ENCODE measurements around the gene SPNS2. TPM values are rescaled to one million over a fixed set of nuclear protein-coding genes. Genes with fewer than 3 reads are reported as not detected.

SPNS2 gene
- total RNA-seq, 1 donor from 2014 or later, result 79.3 TPM

DNA sequence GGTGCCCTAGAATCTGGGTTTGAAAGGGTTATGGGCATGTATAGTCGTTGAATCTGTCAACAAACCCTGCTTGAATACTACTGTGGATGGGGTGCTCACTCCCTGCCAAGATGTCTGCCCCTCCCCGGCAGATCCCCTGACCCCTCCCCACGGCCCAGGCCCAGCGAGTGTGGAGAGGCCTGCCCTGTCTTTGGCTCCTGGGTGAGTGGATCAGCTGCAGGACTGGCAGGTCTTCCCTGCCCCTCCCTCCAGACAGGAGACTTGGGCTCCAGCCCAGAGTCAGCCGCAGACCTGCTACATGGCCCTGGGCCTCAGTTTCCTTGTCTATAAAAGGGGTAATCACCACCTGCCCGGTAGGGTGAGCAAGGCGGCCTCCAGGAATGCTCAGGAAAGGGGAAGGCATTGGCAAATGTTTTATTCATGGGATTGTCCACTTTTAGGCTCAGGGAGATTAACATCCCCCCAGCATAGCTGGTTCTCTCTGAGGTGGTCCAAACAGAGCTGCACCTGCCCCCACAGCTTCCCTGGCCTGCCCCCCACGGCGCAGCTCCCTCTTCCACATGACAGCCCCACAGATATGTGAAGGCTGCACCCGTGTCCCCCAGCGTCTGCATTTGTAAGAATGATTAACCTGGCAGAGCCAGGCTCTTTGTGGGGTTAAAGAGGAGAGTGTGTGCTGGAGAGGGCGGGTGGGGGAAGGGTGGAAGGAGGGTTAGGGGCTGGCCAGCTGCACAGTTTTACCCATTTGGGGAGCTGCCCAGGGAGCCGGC lies 18.5 kb upstream of the SPNS2 start:
- no peaks in the 10 kb centered on the region for H3K27me3 ChIP-seq

DNA sequence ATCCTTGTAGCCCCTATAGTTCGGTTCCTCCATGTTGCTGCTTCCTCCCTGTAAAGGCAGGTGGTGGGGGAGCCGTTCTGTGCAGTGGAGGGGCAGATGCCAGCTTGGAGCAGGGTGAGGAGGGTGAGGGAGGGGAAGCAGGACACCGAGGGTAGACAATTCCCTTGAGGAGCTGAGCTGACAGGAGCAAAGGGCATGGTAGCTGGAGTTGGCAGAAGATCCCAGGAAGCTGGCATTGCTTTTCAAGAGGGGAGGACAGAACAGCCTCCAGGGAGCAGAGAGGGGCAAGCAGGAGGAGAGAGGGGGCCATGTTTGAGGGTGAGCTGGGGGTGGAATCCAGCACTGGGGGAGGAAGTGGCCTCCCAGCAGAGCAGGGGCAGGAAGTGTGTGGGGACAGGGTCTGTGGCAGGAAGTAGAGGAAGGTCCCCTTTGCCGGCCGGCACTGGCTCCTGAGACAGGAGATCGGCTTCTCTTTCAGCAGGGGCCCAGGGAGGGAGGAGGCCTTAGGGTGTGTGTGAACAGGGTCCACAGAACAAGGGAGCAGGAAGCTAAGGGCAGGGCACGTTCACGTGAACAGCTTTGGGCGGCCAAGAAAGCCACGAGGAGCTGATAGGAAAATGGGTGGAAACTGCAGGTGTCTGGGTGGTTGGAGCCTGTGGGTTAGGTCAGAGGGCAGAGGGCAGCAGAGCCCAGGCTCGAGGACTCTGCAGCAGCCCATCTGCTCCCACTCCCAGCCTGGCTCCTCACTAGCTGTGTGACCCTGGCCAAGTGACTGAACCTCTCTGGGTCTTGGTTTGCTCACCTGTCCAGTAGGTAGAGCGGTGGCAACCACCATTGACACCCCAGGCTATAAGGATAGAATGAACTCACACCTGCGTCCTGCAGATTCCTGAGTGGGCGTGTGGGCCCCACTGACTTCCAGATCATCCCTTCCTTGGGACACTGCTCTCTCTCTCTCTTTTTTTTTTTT lies 17.5 kb upstream of the SPNS2 start:
- Histone ChIP-seq H3K27ac (no peak overlapping the region), H3K36me3 (no peaks in the 10 kb centered on the region), H3K4me3 (no peak overlapping the region), H3K9me3 (no peaks in the 10 kb centered on the region), H3K4me1 (peaks cover 1% of the 10 kb centered on the region), H3K27me3 (no peaks in the 10 kb centered on the region)
- TF ChIP-seq, protein P1, sequence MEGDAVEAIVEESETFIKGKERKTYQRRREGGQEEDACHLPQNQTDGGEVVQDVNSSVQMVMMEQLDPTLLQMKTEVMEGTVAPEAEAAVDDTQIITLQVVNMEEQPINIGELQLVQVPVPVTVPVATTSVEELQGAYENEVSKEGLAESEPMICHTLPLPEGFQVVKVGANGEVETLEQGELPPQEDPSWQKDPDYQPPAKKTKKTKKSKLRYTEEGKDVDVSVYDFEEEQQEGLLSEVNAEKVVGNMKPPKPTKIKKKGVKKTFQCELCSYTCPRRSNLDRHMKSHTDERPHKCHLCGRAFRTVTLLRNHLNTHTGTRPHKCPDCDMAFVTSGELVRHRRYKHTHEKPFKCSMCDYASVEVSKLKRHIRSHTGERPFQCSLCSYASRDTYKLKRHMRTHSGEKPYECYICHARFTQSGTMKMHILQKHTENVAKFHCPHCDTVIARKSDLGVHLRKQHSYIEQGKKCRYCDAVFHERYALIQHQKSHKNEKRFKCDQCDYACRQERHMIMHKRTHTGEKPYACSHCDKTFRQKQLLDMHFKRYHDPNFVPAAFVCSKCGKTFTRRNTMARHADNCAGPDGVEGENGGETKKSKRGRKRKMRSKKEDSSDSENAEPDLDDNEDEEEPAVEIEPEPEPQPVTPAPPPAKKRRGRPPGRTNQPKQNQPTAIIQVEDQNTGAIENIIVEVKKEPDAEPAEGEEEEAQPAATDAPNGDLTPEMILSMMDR (IDR thresholded peaks at IDR 0.05), result no peak
- no peak for TF ChIP-seq POLR2AphosphoS5 (IDR thresholded peaks at IDR 0.05; ENCODE audit: insufficient read depth in 1 of 2, low read depth in 1 of 2)
- no peak for TF ChIP-seq POLR2A (IDR thresholded peaks at IDR 0.05)
- intact Hi-C loops (cut with DNase I), result no loop called here
- DNase-seq (ENCODE audit: extremely low spot score in 2 of 2), result no peak

More for the DNA sequence above, 18.5 kb upstream of the SPNS2 start:
- Histone ChIP-seq H3K27ac (no peak overlapping the region), H3K36me3 (no peaks in the 10 kb centered on the region), H3K4me3 (no peak overlapping the region), H3K4me1 (peaks cover 6% of the 10 kb centered on the region), H3K9me3 (no peaks in the 10 kb centered on the region)
- intact Hi-C loops (cut with DNase I), result no loop called here
- DNase-seq (ENCODE audit: extremely low spot score in 2 of 2), result no peak
- TF ChIP-seq POLR2A (IDR thresholded peaks at IDR 0.05) (no peak), POLR2AphosphoS5 (IDR thresholded peaks at IDR 0.05; ENCODE audit: insufficient read depth in 1 of 2, low read depth in 1 of 2) (no peak)
- TF ChIP-seq, protein P1 (IDR thresholded peaks at IDR 0.05), result no peak

DNA sequence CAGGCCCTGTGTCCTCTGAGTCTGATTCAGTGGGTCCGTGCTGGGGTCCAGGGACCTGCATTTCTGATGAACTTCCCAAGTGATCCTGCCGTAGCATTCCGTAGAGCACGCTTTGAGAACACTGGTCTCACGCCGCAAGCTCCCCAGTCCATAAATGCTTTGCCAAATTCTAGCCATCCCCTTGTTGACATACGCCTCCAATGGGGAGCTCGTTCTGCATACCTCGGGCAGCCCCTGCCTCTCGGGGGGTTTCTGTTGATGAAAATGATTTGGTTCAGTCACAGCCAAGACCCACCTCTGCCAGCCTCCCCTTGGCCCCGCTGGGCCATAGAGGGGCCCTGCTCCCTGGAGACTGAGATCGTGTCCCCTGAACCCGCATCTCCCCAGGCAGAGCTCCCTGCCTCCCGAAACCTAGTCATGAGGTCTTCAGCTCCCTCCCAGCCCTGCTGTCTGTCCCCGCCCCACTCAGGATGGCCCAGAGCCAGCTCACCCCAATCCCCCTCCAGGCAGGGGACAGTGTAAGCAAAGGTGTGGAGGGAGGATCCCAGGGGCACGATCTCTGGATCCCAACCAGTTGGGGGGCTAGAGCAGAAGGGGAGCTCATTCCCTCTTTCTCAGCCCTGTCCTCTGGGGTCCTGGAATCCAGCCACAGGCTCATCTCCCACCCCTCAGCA lies 16.2 kb upstream of the SPNS2 start:
- intact Hi-C loops (cut with DNase I), result no loop called here
- no peak overlapping the region for H3K27ac ChIP-seq

DNA sequence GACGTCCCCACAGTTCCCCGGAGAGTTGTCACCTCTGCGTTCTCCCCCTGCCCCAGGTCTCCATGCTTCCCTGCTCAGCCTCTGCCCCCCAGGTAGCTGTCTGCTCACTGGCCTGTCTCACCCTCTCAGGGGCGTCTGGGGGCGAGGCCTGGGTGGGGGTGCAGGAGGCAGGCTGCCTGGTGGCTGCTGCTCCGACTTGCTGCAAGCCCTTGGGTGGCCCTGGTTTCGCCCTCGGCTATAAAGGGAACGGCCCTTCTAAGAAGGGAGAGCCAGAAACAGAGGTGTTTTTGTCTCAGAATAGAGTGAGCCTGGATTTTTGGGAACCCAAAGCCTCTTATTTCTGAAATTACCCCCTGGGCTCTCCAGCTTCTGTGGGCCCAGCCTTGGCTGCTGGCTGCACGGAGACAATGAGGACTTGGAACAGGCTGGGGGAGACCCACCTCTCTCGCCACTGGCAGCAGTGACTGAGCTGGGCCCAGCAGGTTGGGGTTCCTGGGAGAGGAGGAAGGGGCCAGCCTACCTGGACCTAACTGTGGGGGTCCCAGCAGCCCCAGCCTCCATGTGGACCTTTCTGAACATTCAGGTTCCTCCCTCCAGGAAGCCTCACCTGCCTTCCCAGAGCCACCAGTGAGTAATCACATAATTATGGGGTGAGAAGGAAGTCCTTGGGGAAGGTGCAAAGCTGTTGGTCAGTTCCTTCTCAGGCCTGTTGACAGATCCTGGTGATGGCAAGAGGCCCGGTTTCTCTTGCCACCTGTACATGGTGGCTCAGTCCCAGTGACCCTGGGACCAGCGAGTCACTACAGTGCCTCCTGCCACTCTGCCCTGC lies 15.5 kb upstream of the SPNS2 start:
- TF ChIP-seq POLR2AphosphoS5 (IDR thresholded peaks at IDR 0.05; ENCODE audit: insufficient read depth in 1 of 2, low read depth in 1 of 2) (no peak), POLR2A (IDR thresholded peaks at IDR 0.05) (no peak)
- TF ChIP-seq, protein P1 (IDR thresholded peaks at IDR 0.05), result no peak
- no peak for DNase-seq (ENCODE audit: extremely low spot score in 2 of 2)
- H3K4me3 ChIP-seq, result no peak overlapping the region
- H3K27ac ChIP-seq, result no peak overlapping the region
- H3K27me3 ChIP-seq, result no peaks in the 10 kb centered on the region
- H3K9me3 ChIP-seq, result no peaks in the 10 kb centered on the region
- intact Hi-C loops (cut with DNase I), result no loop called here
- no peaks in the 10 kb centered on the region for H3K36me3 ChIP-seq
- no peaks in the 10 kb centered on the region for H3K4me1 ChIP-seq

More for the DNA sequence above, 16.2 kb upstream of the SPNS2 start:
- DNase-seq (ENCODE audit: extremely low spot score in 2 of 2), result no peak
- Histone ChIP-seq H3K4me1 (no peaks in the 10 kb centered on the region), H3K27me3 (no peaks in the 10 kb centered on the region), H3K4me3 (no peak overlapping the region), H3K36me3 (no peaks in the 10 kb centered on the region), H3K9me3 (no peaks in the 10 kb centered on the region)
- TF ChIP-seq POLR2AphosphoS5 (IDR thresholded peaks at IDR 0.05; ENCODE audit: insufficient read depth in 1 of 2, low read depth in 1 of 2), result no peak
- TF ChIP-seq, protein P1 (IDR thresholded peaks at IDR 0.05), result no peak
- TF ChIP-seq POLR2A (IDR thresholded peaks at IDR 0.05), result no peak

Data from vagina (tissue), 2 donors.